NCI-H1417 treated with DMSO at 0.1 percent for 48 hours (cell line): ENCODE data around the gene TYRP1.

Experiments used
- DNase-seq: peaks from one replicate; lab custom pipeline; 2025; lab: John Stamatoyannopoulos, UW

The TYRP1 gene

DNA sequence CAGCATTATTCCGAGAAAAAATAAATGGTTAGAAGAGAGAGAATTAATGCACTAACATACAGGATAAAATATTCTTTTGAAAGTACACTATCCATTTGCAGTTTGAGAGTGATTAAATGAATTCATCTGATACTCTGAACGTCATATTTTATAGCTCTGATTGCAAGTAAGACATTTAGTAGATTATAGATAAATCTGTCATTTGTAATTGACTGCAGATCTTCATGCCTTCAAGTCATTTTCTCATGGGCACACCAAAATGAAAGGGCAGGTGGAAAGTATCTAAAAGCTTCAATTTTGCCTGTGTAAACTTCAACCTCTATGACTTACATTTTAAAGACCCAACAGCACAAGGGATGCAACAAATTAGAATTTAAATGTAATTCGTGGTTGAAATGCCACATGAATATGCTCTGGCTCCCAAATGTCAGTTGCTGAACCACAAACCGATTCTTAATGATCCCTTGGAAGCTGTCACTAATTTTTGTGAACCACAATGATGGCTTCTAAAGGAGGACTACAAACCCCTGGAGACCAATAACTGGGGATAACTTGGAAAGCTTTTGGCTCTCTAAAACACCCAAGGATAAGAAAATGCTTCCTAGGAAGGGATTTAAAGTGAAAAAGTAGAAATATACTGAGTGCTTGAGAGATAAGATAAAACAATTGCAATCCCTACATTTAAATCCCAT is 3.9 kb downstream of the TYRP1 start:
- DNase-seq, result no peak

GRCh38 chr9:12697719-12698118 is 4.5 kb downstream of the TYRP1 start:
- DNase-seq, result no peak

DNA sequence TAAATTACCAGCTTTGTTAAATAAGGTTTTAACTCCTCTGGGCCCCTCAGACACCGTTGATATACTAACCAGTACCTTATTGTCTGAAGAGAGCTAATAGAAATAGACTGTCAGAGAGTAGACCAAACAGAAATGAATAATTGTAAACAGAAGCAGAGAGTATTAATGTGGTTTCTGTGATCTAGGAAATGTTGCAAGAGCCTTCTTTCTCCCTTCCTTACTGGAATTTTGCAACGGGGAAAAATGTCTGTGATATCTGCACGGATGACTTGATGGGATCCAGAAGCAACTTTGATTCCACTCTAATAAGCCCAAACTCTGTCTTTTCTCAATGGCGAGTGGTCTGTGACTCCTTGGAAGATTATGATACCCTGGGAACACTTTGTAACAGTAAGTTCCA is 5.1 kb downstream of the TYRP1 start:
- DNase-seq, result no peak

DNA sequence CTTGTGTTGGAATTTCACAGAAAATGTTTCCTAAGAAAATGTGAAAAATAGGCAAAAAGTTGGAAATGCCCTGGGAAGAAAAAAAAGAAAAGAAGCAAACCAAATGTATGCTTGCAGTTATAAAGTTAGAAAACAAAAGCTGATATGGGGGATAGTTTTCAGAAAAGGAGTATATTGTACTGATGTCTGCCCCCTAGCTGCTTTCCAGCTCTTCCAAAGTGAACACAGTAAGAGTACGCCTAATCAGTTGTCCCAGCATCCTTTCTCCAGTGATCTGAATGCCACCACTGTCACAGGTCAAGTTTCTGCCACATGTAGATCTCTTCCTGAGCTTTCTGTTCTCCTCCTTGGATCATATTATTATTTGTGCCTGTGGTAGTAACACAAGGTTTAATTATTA is 5.8 kb downstream of the TYRP1 start:
- DNase-seq, result no peak

DNA sequence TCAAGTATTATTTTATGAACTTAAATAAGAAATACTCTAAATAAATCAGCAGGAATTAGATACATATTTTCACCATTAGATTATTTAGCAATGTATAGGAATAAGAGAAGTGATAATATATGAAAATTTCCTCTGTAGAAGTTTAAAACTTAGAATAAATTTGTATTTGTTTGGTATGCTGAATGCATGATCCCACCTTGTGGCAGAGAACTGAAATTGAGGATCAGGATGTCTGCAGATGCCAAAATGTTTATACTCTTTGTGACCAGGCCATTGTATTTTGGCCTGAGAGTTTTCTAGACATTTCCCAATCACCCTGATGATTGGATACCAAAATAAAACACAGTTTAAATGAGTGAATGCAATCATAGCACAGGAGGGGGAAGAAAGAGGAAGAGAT is 6.3 kb downstream of the TYRP1 start:
- DNase-seq, result no peak

DNA sequence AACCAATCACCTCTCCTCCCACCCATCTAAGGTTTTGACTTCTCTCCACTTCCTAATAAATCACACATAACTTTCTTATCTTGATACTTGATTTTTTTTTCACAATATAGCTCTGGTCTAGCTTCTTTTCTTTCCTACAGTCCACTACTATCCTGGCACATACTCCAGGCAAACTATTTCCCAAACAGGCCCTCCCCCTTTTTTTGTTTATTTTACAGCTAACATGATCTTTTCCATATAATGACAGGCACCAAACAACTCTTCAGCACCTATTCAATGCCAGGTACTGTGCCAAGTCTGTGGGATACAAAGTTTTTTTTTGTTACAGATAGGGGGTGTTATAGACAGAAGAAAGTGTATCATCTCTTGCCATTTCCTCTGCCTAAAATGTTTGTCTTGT is 7.9 kb downstream of the TYRP1 start:
- DNase-seq, result no peak

GRCh38 chr9:12702160-12702758 is 9.1 kb downstream of the TYRP1 start:
- DNase-seq, result no peak

- no peak for DNase-seq
Measured at GRCh38 chr9:12703996-12704395, 10.8 kb downstream of the TYRP1 start.

DNA sequence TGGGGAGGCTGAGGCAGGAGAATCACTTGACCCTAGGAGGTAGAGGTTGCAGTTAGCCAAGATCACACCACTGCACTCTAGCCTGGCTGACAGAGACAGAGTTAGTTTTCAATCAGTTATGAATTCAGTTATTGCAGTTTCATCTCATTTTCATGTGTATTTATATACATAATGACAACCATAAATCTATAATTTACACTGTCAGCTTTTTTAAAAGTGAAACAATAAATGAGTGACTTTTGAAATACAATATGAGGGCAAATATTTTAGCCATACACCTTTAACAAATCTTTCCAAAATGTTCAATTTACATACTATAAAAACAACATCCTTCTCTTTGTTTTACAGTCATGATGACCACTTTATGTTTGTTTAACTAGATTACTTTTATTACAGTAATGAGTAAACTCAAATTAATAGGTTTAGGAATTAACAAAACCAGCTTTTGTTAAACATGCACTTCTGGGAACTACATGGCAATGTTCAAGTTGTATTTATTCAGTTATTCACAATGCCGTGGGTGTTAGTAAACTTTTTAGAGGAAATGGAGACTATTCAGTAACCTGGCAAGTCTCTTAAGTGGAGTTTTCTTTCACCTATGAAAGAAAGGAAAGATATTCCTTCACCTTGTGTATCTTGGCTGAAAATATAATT is 12.7 kb downstream of the TYRP1 start:
- no peak for DNase-seq

- no peak for DNase-seq
Measured at GRCh38 chr9:12708562-12709298, 15.5 kb downstream of the TYRP1 start.

DNA sequence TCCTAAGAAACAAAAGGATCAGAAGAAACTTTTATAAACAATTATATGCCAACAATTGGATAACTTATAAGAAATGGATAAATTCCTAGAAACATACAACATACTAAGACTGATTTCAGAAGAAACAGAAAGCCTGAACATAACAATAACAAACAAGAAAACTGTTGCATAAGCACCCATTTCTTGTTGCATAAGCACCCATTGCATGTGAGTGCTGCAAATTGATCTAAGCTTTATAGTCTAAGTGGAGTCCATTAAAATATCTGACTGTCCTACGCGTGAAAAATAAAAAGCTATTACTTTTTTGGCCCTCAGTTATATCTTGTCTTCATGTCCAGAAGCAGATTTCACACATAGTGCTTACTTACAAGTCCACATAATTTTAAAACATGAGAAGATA is 19.3 kb downstream of the TYRP1 start:
- no peak for DNase-seq

DNA sequence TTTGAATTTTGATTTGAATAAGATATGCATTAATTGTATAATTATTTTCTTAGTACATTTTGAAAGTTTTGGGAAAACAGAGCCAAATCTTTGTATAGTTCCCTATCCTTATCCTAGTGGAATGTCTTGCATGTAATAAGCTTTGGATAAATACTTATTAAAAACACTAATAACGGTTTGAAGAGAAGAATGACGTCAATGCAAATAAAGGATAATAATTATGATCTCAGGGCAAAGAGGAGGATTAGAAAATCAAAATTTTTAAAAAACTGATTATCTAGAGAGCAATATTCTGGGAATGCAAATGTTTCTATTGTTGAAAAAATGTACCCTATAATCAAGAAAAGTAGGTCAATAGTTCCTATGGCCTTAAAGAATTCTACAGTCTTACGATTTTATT is 22.1 kb downstream of the TYRP1 start:
- no peak for DNase-seq

- no peak for DNase-seq
Measured at GRCh38 chr9:12716823-12717600, 23.8 kb downstream of the TYRP1 start.

- DNase-seq, result no peak
Measured at GRCh38 chr9:12717907-12718306, 24.7 kb downstream of the TYRP1 start.

- no peak for DNase-seq
Measured at GRCh38 chr9:12718482-12719026, 25.4 kb downstream of the TYRP1 start.

DNA sequence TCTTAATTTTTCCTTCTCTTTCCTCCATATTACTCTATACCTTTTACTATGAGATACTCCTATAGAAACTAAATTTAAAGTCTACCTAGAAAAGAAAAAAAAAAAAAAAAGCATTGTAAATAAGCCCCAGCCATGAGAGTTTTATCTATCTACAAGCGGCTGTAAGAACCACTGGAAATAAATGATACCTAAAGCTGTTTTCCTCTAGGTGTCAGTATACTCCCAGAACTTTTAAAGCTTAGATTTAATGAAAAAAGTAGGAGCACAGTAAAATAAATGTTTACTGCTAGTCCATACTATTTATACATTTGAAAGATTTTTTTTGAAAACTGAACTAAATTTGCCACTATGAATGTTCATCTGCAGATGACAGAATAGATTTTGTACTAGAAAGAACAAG is 26.2 kb downstream of the TYRP1 start:
- DNase-seq, result no peak

DNA sequence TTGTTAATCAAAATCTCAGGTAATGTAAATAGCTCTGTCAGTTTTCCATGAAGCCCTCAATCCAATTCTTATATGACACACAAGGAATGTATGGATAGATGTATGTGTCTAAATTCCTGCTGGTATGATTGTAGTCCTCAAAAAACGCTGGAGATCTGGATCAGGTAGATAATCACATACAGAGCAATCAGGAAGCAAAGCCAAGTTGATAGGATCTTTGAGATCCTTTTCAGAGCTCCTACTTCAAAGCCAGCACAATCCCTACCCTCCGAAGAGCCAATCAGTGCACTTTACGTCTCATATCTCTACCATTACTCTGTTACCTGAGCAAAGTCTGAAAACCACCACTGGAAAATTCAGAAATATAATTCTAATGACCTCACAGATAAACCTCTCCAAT is 27.4 kb downstream of the TYRP1 start:
- no peak for DNase-seq

DNA sequence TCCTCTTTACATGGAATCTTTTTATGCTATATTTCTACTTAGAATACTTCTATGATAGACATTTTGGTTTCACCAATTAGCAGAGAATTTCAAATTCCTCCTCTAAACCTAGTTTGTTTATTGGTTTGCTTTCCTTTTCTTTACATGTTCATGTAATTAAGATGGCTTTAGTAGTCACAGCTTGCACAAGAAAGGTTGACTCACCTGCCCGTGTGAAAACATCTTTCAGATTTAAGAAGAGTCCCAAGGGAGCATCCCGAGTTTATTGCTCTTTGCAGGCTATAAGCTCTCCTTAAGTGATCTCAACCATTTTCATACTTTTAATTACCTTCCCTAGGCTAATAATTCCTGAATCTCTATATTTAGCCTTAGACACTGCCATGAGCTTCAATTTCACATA is 28.9 kb downstream of the TYRP1 start:
- no peak for DNase-seq

GRCh38 chr9:12723409-12724028 is 30.3 kb downstream of the TYRP1 start:
- no peak for DNase-seq

DNA sequence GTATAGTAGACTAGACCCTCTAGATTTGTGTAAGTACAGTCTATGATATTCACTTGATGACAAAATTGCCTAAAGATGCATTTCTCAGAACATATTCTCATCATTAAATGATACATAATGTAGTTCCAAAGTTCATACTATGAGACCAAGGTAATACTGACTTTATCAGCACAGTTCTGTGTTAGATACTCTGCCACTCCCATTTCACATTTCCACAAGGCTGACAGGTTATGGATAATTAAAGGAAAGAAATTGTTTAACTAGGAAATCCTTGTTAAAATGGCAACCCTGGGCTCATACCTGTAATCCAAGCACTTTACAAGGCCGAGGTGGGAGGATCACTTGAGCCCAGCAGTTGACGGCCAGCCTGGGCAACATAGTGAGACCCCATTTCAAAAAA is 33.6 kb downstream of the TYRP1 start:
- no peak for DNase-seq

- no peak for DNase-seq
Measured at GRCh38 chr9:12730198-12730597, 37.0 kb downstream of the TYRP1 start.
